Spinal cord (tissue), 10 donors: ENCODE data around the gene OSGIN1. TPM values are rescaled to one million over a fixed set of nuclear protein-coding genes. Genes with fewer than 3 reads are reported as not detected.
A peak's percentile ranks its signal among the peaks of the same experiment; 100 is the strongest.

Experiments
- DNase-seq, 6 donors: peaks; one replicate each; pipeline versions ENCODE4 v3.0.0 to v3.0.0-alpha.2; 2013 to 2015; ENCODE audit warnings: low spot score in 6 of 6, low read depth in 4 of 6
- H3K27ac ChIP-seq: one replicate; pipeline ENCODE4 v1.5.1; 2013; ENCODE audit warnings: low read depth, low read length, control low read depth
- H3K27me3 ChIP-seq: one replicate; pipeline ENCODE4 v1.6.1; 2013; ENCODE audit warnings: low read length; ENCODE audit not compliant: control insufficient read depth, insufficient read depth
- H3K36me3 ChIP-seq: one replicate; pipeline ENCODE4 v1.6.1; 2013; ENCODE audit warnings: low read length; ENCODE audit not compliant: control insufficient read depth, insufficient read depth
- H3K4me1 ChIP-seq: one replicate; pipeline ENCODE4 v1.6.1; 2013; ENCODE audit warnings: low read length; ENCODE audit not compliant: control insufficient read depth, insufficient read depth
- H3K4me3 ChIP-seq: one replicate; pipeline ENCODE4 v1.5.1; 2013; ENCODE audit warnings: low read depth, low read length, control low read depth
- H3K9me3 ChIP-seq: one replicate; pipeline ENCODE4 v1.6.1; 2013; ENCODE audit warnings: low read length; ENCODE audit not compliant: control insufficient read depth, insufficient read depth
- WGBS: methylation state at CpG from one replicate; pipeline ENCODE4 v1.1.5; 2013; ENCODE audit warnings: missing lambda C conversion rate; ENCODE audit not compliant: insufficient coverage; 5-methylcytosine and 5-hydroxymethylcytosine counted together
- polyA plus RNA-seq, 2 donors: library from polyadenylated mRNA; unstranded; fragments of 120-200 nt; gene quantifications; one replicate each; pipeline ENCODE4 v1.2.1, GENCODE V29; 2013; ENCODE audit not compliant: insufficient read length in 2 of 2
- total RNA-seq, 2 donors: library from RNA; depleted of rRNA in 1 of 2; stranded (reverse); fragments of 120-200 nt in 1 of 2; fragments of >200 nt in 1 of 2; gene quantifications; one replicate each; pipeline versions ENCODE4 v1.2.3 to v1.2.4, GENCODE V29; 2013 to 2014
- donor health status: healthy.

Gene OSGIN1
- total and polyA plus RNA-seq, 4 donors: 0.20 to 1.2 (median 0.68) TPM

GRCh38 chr16:83925957-83926725, 26.9 kb upstream of the OSGIN1 start:
- H3K4me1 ChIP-seq: peaks cover 10% of the 10 kb centered on the region

GRCh38 chr16:83926726-83927397, 26.2 kb upstream of the OSGIN1 start:
- H3K4me3 ChIP-seq: no peak overlapping the region
- peaks cover 10% of the 10 kb centered on the region for H3K4me1 ChIP-seq
- H3K36me3 ChIP-seq: peaks cover 65% of the 10 kb centered on the region
- DNase-seq: peak; percentile 29 to 93 (median 49)
- WGBS: 19% methylated on average over 25 of the region's 35 CpGs
- no peaks in the 10 kb centered on the region for H3K27me3 ChIP-seq
- H3K9me3 ChIP-seq: no peaks in the 10 kb centered on the region
- H3K27ac ChIP-seq: no peak overlapping the region

More at GRCh38 chr16:83925957-83926725, 26.9 kb upstream of the OSGIN1 start:
- no peak for DNase-seq
- Histone ChIP-seq H3K4me3 (no peak overlapping the region), H3K27ac (no peak overlapping the region), H3K36me3 (peaks cover 62% of the 10 kb centered on the region), H3K9me3 (no peaks in the 10 kb centered on the region), H3K27me3 (no peaks in the 10 kb centered on the region)
- 56% methylated on average over 27 of the region's 27 CpGs for WGBS

GRCh38 chr16:83928341-83929055, 24.5 kb upstream of the OSGIN1 start:
- peaks cover 68% of the 10 kb centered on the region for H3K36me3 ChIP-seq
- WGBS: 94% methylated on average over 11 of the region's 16 CpGs
- H3K4me3 ChIP-seq: no peak overlapping the region
- H3K27me3 ChIP-seq: no peaks in the 10 kb centered on the region
- H3K27ac ChIP-seq: no peak overlapping the region
- H3K9me3 ChIP-seq: no peaks in the 10 kb centered on the region
- peaks cover 10% of the 10 kb centered on the region for H3K4me1 ChIP-seq
- no peak for DNase-seq

- H3K4me1 ChIP-seq: peaks cover 10% of the 10 kb centered on the region
- H3K9me3 ChIP-seq: no peaks in the 10 kb centered on the region
- H3K27ac ChIP-seq: no peak overlapping the region
- WGBS: 87% methylated on average over 12 of the region's 17 CpGs
- H3K27me3 ChIP-seq: no peaks in the 10 kb centered on the region
- peaks cover 60% of the 10 kb centered on the region for H3K36me3 ChIP-seq
- DNase-seq: no peak
- no peak overlapping the region for H3K4me3 ChIP-seq
Measured at GRCh38 chr16:83929811-83930555, 23.1 kb upstream of the OSGIN1 start.

GRCh38 chr16:83930730-83931500, 22.1 kb upstream of the OSGIN1 start:
- WGBS: 91% methylated on average over 19 of the region's 22 CpGs
- DNase-seq: no peak
- Histone ChIP-seq H3K4me1 (peaks cover 10% of the 10 kb centered on the region), H3K27ac (no peak overlapping the region), H3K9me3 (no peaks in the 10 kb centered on the region), H3K4me3 (no peak overlapping the region), H3K27me3 (no peaks in the 10 kb centered on the region), H3K36me3 (peaks cover 58% of the 10 kb centered on the region)

- Histone ChIP-seq H3K36me3 (peaks cover 53% of the 10 kb centered on the region), H3K4me1 (peaks cover 6% of the 10 kb centered on the region), H3K4me3 (no peak overlapping the region), H3K27me3 (no peaks in the 10 kb centered on the region), H3K27ac (no peak overlapping the region), H3K9me3 (no peaks in the 10 kb centered on the region)
- 87% methylated on average over 16 of the region's 17 CpGs for WGBS
- DNase-seq: no peak
Measured at GRCh38 chr16:83931556-83931955, 21.5 kb upstream of the OSGIN1 start.

- Histone ChIP-seq H3K4me1 (no peaks in the 10 kb centered on the region), H3K27ac (no peak overlapping the region), H3K27me3 (no peaks in the 10 kb centered on the region), H3K4me3 (no peak overlapping the region), H3K9me3 (no peaks in the 10 kb centered on the region), H3K36me3 (peaks cover 53% of the 10 kb centered on the region)
- DNase-seq: no peak
- WGBS: 93% methylated on average over 11 of the region's 11 CpGs
Measured at GRCh38 chr16:83932304-83932703, 20.7 kb upstream of the OSGIN1 start.

GRCh38 chr16:83932955-83933673, 19.9 kb upstream of the OSGIN1 start:
- no peak overlapping the region for H3K27ac ChIP-seq
- no peak for DNase-seq
- H3K27me3 ChIP-seq: no peaks in the 10 kb centered on the region
- H3K4me3 ChIP-seq: no peak overlapping the region
- 87% methylated on average over 18 of the region's 25 CpGs for WGBS
- no peaks in the 10 kb centered on the region for H3K9me3 ChIP-seq
- H3K4me1 ChIP-seq: no peaks in the 10 kb centered on the region
- peaks cover 53% of the 10 kb centered on the region for H3K36me3 ChIP-seq
